Measurements from ENCODE around the gene LILRB5.

- TF ChIP-seq BHLHE40 (IDR thresholded peaks at IDR 0.05; ENCODE audit: low read depth, low read length), result no peak
- no peak for TF ChIP-seq FOS (IDR thresholded peaks at IDR 0.05; ENCODE audit: low read depth, low read length)
- TF ChIP-seq, protein P1, sequence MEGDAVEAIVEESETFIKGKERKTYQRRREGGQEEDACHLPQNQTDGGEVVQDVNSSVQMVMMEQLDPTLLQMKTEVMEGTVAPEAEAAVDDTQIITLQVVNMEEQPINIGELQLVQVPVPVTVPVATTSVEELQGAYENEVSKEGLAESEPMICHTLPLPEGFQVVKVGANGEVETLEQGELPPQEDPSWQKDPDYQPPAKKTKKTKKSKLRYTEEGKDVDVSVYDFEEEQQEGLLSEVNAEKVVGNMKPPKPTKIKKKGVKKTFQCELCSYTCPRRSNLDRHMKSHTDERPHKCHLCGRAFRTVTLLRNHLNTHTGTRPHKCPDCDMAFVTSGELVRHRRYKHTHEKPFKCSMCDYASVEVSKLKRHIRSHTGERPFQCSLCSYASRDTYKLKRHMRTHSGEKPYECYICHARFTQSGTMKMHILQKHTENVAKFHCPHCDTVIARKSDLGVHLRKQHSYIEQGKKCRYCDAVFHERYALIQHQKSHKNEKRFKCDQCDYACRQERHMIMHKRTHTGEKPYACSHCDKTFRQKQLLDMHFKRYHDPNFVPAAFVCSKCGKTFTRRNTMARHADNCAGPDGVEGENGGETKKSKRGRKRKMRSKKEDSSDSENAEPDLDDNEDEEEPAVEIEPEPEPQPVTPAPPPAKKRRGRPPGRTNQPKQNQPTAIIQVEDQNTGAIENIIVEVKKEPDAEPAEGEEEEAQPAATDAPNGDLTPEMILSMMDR (conservative IDR thresholded peaks at IDR 0.05; ENCODE audit: low read depth, low read length), result no peak
- TF ChIP-seq NFE2L2 (IDR thresholded peaks at IDR 0.05; ENCODE audit: low read depth, low read length), result no peak
- TF ChIP-seq POLR2A (IDR thresholded peaks at IDR 0.05; ENCODE audit: low read depth, low read length), result no peak
- TF ChIP-seq MXI1 (IDR thresholded peaks at IDR 0.05; ENCODE audit: borderline replicate concordance, low read depth, low read length), result no peak
- TF ChIP-seq, protein P2, sequence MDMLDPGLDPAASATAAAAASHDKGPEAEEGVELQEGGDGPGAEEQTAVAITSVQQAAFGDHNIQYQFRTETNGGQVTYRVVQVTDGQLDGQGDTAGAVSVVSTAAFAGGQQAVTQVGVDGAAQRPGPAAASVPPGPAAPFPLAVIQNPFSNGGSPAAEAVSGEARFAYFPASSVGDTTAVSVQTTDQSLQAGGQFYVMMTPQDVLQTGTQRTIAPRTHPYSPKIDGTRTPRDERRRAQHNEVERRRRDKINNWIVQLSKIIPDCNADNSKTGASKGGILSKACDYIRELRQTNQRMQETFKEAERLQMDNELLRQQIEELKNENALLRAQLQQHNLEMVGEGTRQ (IDR thresholded peaks at IDR 0.05; ENCODE audit: low read depth, low read length), result no peak
Observed at GRCh38 chr19:54207676-54207982, 49.4 kb downstream of the LILRB5 start.
